ENCODE data around the gene PLK5.
"Not testable (repeated sequence)": the region's sequence is repeated elsewhere in the genome, so short reads cannot be mapped to it uniquely, and the experiment has no call there.

The PLK5 gene

GRCh38 chr19:1495799-1496713, 27.8 kb upstream of the PLK5 start:
- TF ChIP-seq MAX (IDR thresholded peaks at IDR 0.05; ENCODE audit: low read depth, low read length) (no peak), CTCF (IDR thresholded peaks at IDR 0.05; ENCODE audit: low read depth, low read length) (no peak), POLR2A (IDR thresholded peaks at IDR 0.05; ENCODE audit: extremely low read depth, insufficient read length) (no peak), MYC (IDR thresholded peaks at IDR 0.05; ENCODE audit: low read depth, low read length) (no peak)
- DNase-seq (ENCODE audit: low read depth), result no peak
- no peak overlapping the region for H3K4me3 ChIP-seq (ENCODE audit: low read depth, low read length)

DNA sequence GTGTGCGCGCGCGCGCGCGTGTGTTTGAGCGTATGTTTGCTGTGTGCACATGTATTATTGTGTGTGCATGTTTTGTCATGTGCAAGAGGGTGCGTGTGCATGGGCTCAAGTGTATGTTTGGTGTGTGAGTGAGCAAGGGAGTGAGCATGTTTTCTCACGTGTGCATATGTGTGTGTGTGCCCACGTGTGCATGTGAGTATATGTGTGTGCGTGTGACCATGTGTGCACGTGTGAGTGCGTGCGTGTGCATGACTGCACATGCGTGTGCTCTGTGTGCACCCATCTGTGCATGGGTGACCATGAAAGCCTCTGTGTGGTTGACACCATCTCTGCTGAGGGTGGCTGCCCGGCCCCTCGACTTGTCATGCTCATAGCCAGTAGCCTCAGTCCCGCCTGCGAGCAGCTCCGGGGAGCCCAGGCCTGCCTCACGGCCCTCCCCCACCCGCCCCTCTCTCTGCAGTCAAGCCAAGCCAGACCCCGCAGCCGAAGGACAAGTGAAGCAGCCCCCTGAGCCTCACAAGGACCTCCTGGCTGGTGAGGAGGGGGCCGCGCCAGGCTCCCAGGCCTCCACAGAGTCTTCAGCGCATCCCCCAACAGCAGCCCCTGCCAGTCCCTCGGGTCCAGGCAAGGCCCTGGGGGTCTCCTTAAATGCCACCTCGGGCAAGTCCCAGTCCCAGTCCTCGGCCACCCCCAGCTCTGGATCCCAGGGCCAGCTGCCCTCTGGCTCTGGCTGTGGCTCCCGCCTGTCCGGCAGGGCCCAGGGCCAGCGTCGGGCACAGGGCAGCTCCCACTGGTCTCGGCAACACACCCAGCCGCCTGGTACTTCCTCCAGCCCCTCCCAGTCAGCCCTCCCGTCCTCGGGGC, 26.9 kb upstream of the PLK5 start:
- no peak overlapping the region for H3K4me3 ChIP-seq (ENCODE audit: low read depth, low read length)
- no peak for TF ChIP-seq MYC (IDR thresholded peaks at IDR 0.05; ENCODE audit: low read depth, low read length)
- no peak for TF ChIP-seq POLR2A (IDR thresholded peaks at IDR 0.05; ENCODE audit: extremely low read depth, insufficient read length)
- no peak for TF ChIP-seq CTCF (IDR thresholded peaks at IDR 0.05; ENCODE audit: low read depth, low read length)
- TF ChIP-seq MAX (IDR thresholded peaks at IDR 0.05; ENCODE audit: low read depth, low read length), result no peak
- DNase-seq (ENCODE audit: low read depth), result no peak

DNA sequence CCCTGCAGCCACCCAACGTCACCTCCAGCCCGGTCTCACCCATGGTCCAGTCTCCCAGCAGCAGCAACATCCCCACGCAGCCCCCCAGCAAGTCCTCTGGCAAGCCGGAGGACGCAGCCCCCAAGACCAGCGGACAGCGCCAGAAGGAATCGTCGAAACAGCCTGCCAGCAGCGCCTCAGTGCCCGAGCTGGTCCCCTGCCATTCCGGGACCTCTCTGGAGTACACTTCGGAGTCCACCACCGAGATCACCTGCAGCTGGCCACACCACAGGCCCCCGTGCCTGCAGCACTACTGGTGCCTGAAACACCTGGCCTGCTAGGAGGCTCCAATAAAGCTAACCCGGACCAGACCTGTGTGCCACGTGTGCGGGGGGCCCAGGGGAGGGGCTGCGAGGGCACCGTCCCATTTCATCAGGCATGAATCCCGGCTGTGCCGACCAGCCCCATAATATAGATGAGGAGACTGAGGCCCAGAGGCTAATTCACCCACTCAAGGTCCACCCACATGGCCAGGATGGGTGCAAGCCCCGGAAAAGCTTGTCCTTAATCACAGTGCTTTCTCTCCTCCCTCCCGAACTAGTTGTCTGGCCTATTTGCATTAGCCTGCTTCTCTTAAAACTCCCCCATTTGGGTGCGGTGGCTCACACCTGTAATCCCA, 26.2 kb upstream of the PLK5 start:
- DNase-seq (ENCODE audit: low read depth), result no peak
- no peak overlapping the region for H3K4me3 ChIP-seq (ENCODE audit: low read depth, low read length)
- TF ChIP-seq POLR2A (IDR thresholded peaks at IDR 0.05; ENCODE audit: extremely low read depth, insufficient read length) (no peak), CTCF (IDR thresholded peaks at IDR 0.05; ENCODE audit: low read depth, low read length) (no peak), MAX (IDR thresholded peaks at IDR 0.05; ENCODE audit: low read depth, low read length) (no peak), MYC (IDR thresholded peaks at IDR 0.05; ENCODE audit: low read depth, low read length) (no peak)

DNA sequence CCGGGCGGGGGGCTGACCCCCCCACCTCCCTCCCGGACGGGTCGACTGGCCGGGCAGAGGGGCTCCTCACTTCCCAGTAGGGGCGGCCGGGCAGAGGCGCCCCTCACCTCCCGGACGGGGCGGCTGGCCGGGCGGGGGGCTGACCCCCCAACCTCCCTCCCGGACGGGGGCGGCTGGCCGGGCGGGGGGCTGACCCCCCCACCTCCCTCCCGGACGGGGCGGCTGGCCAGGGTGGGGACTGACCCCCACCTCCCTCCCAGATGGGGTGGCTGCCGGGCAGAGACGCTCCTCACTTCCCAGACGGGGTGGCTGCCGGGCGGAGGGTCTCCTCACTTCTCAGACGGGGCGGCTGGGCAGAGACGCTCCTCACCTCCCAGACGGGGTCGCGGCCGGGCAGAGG, 24.6 kb upstream of the PLK5 start:
- H3K4me3 ChIP-seq (ENCODE audit: low read depth, low read length); DNase-seq (ENCODE audit: low read depth): not testable (repeated sequence)

DNA sequence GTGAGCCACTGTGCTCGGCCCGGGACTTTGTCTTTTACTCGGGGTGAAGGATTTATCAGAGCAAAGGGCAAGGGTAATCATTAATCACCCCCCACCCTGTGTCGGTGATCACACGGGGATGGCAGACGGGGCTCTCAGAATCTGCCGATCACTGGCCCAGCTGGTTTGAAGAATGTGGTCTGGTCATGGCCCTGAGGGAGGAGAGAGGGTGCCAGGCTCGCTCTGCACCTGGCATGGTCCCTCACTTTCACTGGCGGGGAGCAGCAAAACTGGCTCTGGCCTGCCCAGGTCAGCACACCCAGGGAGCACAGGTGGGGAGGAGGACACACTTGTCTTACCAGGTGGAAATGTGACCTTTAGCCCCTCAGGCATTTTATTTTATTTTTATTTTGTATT, 22.7 kb upstream of the PLK5 start:
- TF ChIP-seq MAX (IDR thresholded peaks at IDR 0.05; ENCODE audit: low read depth, low read length), result no peak
- no peak for TF ChIP-seq POLR2A (IDR thresholded peaks at IDR 0.05; ENCODE audit: extremely low read depth, insufficient read length)
- no peak for TF ChIP-seq CTCF (IDR thresholded peaks at IDR 0.05; ENCODE audit: low read depth, low read length)
- no peak for TF ChIP-seq MYC (IDR thresholded peaks at IDR 0.05; ENCODE audit: low read depth, low read length)
- no peak overlapping the region for H3K4me3 ChIP-seq (ENCODE audit: low read depth, low read length)
- DNase-seq (ENCODE audit: low read depth), result no peak

All from NB4 (cell line).